GM13976 (cell line): ENCODE measurements around the gene APOL2.
"Not testable (repeated sequence)": the region's sequence is repeated elsewhere in the genome, so short reads cannot be mapped to it uniquely, and the experiment has no call there.

ENCODE experiments used
- DNase-seq: peaks from one replicate; pipeline ENCODE4 v3.0.0; 2012; ENCODE audit warnings: low spot score
- CTCF ChIP-seq: IDR thresholded peaks from 2 replicates; pipeline ENCODE4 v1.5.1; 2012; ENCODE audit warnings: borderline replicate concordance, mild to moderate bottlenecking; ENCODE audit not compliant: insufficient read depth; ENCODE audit errors: extremely low read depth, missing control alignments, control extremely low read depth
- in situ Hi-C: fragments of 300-500 bp; cut with MboI; formaldehyde crosslinking; loops from one replicate; pipeline ENCODE4 v1.12.0; 2022; ENCODE audit warnings: low sequenced_read_pairs, mixed read lengths, inconsistent platforms; ENCODE audit not compliant: unreplicated experiment

The APOL2 gene

GRCh38 chr22:36253523-36254490, 14.5 kb upstream of the APOL2 start:
- no peak for DNase-seq
- TF ChIP-seq CTCF: no peak
- in situ Hi-C loops: no loop called here

- in situ Hi-C loops: no loop called here
- DNase-seq: peak; percentile 76
- peak; percentile 1 for TF ChIP-seq CTCF
These were observed 13.6 kb upstream of the APOL2 start, which contains the start of gene APOL1 for GRCh38 chr22:36252754-36253522. Gene APOL1, plus strand, starts transcription at chr22:36253133. Its CDS starts 1,823 bp downstream, at chr22:36254956.

GRCh38 chr22:36251979-36252608, 12.8 kb upstream of the APOL2 start:
- DNase-seq, in situ Hi-C loops: not testable (repeated sequence)

GRCh38 chr22:36250292-36250960, 11.1 kb upstream of the APOL2 start:
- in situ Hi-C loops, DNase-seq: not testable (repeated sequence)

GRCh38 chr22:36249160-36249559, 9.8 kb upstream of the APOL2 start:
- TF ChIP-seq CTCF: no peak
- in situ Hi-C loops: no loop called here
- no peak for DNase-seq

- in situ Hi-C loops: no loop called here
- no peak for TF ChIP-seq CTCF
- DNase-seq: no peak
These were observed 8.6 kb upstream of the APOL2 start for GRCh38 chr22:36247955-36248354.

GRCh38 chr22:36246718-36247117, 7.4 kb upstream of the APOL2 start:
- TF ChIP-seq CTCF: no peak
- no peak for DNase-seq
- in situ Hi-C loops: no loop called here
